ENCODE measurements around the gene ZNF184. TPM values are rescaled to one million over a fixed set of nuclear protein-coding genes. Genes with fewer than 3 reads are reported as not detected.

The ZNF184 gene
- polyA plus RNA-seq, 1 donor from 2014 or later = 16.4 TPM

DNA sequence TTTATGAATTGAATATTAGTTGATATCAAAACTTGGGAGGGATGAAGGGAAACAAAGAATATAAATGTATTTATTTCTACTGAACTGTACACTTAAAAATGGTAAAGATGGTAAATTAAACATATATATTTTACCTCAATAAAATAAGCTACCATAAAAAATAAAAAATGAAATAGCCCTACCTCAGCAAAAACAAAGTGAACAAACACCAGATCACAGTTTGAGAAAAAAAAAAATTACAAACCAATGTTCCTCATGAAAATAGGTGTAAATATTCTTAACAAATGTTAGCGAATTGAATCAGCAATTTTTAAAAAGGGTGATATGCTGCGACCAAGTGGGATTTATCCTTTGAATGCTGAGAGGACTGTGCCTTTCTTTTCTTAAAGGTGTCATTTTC is 28.3 kb upstream of the ZNF184 start:
- H4K20me1 ChIP-seq (ENCODE audit: insufficient read depth) = no peaks in the 10 kb centered on the region
- H3K9me3 ChIP-seq (ENCODE audit: low read length) = no peaks in the 10 kb centered on the region
- H3K9me2 ChIP-seq (ENCODE audit: insufficient read depth, low read length) = no peaks in the 10 kb centered on the region
- no peaks in the 10 kb centered on the region for H3K79me2 ChIP-seq (replicated peaks; ENCODE audit: insufficient read depth, low read length)
- H3K4me2 ChIP-seq (ENCODE audit: low read length) = no peak overlapping the region
- no peak overlapping the region for H3K27ac ChIP-seq (ENCODE audit: low read length)
- H3K27me3 ChIP-seq (ENCODE audit: insufficient read depth, low read depth, low read length) = peaks cover 70% of the 10 kb centered on the region
- H3K9ac ChIP-seq (ENCODE audit: low read length) = no peak overlapping the region
- TF ChIP-seq SMC3 (conservative IDR thresholded peaks at IDR 0.05; ENCODE audit: poor library complexity) (no peak), EP300 (conservative IDR thresholded peaks at IDR 0.05; ENCODE audit: poor library complexity, severe bottlenecking) (no peak), POLR2AphosphoS5 (IDR thresholded peaks at IDR 0.05) (no peak), MXI1 (conservative IDR thresholded peaks at IDR 0.05; ENCODE audit: poor library complexity, severe bottlenecking) (no peak), TAF1 (IDR thresholded peaks at IDR 0.05; ENCODE audit: low read depth) (no peak), RAD21 (conservative IDR thresholded peaks at IDR 0.05) (no peak), EZH2 (IDR thresholded peaks at IDR 0.05; ENCODE audit: borderline replicate concordance, insufficient read depth, low read length, poor library complexity, severe bottlenecking) (no peak), CTCF (IDR thresholded peaks at IDR 0.05; ENCODE audit: poor library complexity, severe bottlenecking) (no peak), REST (IDR thresholded peaks at IDR 0.05; ENCODE audit: borderline replicate concordance) (no peak)
- H2AFZ ChIP-seq (ENCODE audit: low read depth, low read length) = no peak overlapping the region
- no peak overlapping the region for H3K4me3 ChIP-seq (ENCODE audit: low read length)
- H3F3A ChIP-seq (ENCODE audit: insufficient read depth, low read length, poor library complexity, severe bottlenecking) = no peaks in the 10 kb centered on the region
- no peaks in the 10 kb centered on the region for H3K36me3 ChIP-seq (ENCODE audit: insufficient read depth, low read length)

- TF ChIP-seq REST (IDR thresholded peaks at IDR 0.05; ENCODE audit: borderline replicate concordance) = no peak
- no peak for TF ChIP-seq EZH2 (IDR thresholded peaks at IDR 0.05; ENCODE audit: borderline replicate concordance, insufficient read depth, low read length, poor library complexity, severe bottlenecking)
- no peak for TF ChIP-seq CTCF (IDR thresholded peaks at IDR 0.05; ENCODE audit: poor library complexity, severe bottlenecking)
- no peak for TF ChIP-seq TAF1 (IDR thresholded peaks at IDR 0.05; ENCODE audit: low read depth)
- TF ChIP-seq RAD21 (conservative IDR thresholded peaks at IDR 0.05) = no peak
- no peaks in the 10 kb centered on the region for H3K9me3 ChIP-seq (ENCODE audit: low read length)
- H3K27me3 ChIP-seq (ENCODE audit: insufficient read depth, low read depth, low read length) = peaks cover 75% of the 10 kb centered on the region
- H4K20me1 ChIP-seq (ENCODE audit: insufficient read depth) = no peaks in the 10 kb centered on the region
- H3K79me2 ChIP-seq (replicated peaks; ENCODE audit: insufficient read depth, low read length) = no peaks in the 10 kb centered on the region
- H2AFZ ChIP-seq (ENCODE audit: low read depth, low read length) = no peak overlapping the region
- H3K36me3 ChIP-seq (ENCODE audit: insufficient read depth, low read length) = no peaks in the 10 kb centered on the region
- no peaks in the 10 kb centered on the region for H3F3A ChIP-seq (ENCODE audit: insufficient read depth, low read length, poor library complexity, severe bottlenecking)
- no peak overlapping the region for H3K4me3 ChIP-seq (ENCODE audit: low read length)
- H3K9me2 ChIP-seq (ENCODE audit: insufficient read depth, low read length) = no peaks in the 10 kb centered on the region
- H3K9ac ChIP-seq (ENCODE audit: low read length) = no peak overlapping the region
- H3K27ac ChIP-seq (ENCODE audit: low read length) = no peak overlapping the region
- no peak overlapping the region for H3K4me2 ChIP-seq (ENCODE audit: low read length)
These were observed 27.3 kb upstream of the ZNF184 start for GRCh38 chr6:27500177-27500576.
